ENCODE results near the gene PRKCA.

GRCh38 chr17:66429680-66430079 is 127.3 kb downstream of the PRKCA start:
- no peak for TF ChIP-seq CTCF (IDR thresholded peaks at IDR 0.05)
- no peak for TF ChIP-seq EP300 (IDR thresholded peaks at IDR 0.05)

Measured in ovary (tissue), 3 donors.